Mesenchymal stem cell (in vitro differentiated cells and primary cell): ENCODE data around the gene REXO4.
"Not testable (repeated sequence)": the region's sequence is repeated elsewhere in the genome, so short reads cannot be mapped to it uniquely, and the experiment has no call there.

Experiments
- DNase-seq: peaks from one replicate; pipeline ENCODE4 v3.0.0-alpha.2; 2013
- H2AFZ ChIP-seq: one replicate; pipeline ENCODE4 v1.6.1; 2013; ENCODE audit warnings: low read depth, mild to moderate bottlenecking, control low read depth, inconsistent platforms, low read length, moderate library complexity
- H2AK5ac ChIP-seq: 2 replicates; pipeline ENCODE4 v1.6.1; 2013; ENCODE audit warnings: low read length, moderate library complexity, mild to moderate bottlenecking, inconsistent platforms; ENCODE audit not compliant: severe bottlenecking
- H2BK120ac ChIP-seq: one replicate; pipeline ENCODE4 v1.6.1; 2013; ENCODE audit warnings: low read depth, mild to moderate bottlenecking, inconsistent platforms, low read length, moderate library complexity
- H2BK12ac ChIP-seq, 2 experiments: one replicate each; pipeline ENCODE4 v1.6.1; 2013; ENCODE audit warnings: inconsistent platforms in 2 of 2, low read length in 2 of 2, mild to moderate bottlenecking in 2 of 2, moderate library complexity in 2 of 2, control low read depth in 1 of 2
- H2BK15ac ChIP-seq: one replicate; pipeline ENCODE4 v1.6.1; 2013; ENCODE audit warnings: mild to moderate bottlenecking, low read depth, inconsistent platforms; ENCODE audit not compliant: poor library complexity, severe bottlenecking
- H2BK5ac ChIP-seq: 2 replicates; pipeline ENCODE4 v1.6.1; 2013; ENCODE audit warnings: low read depth, mild to moderate bottlenecking, low read length, control low read depth, inconsistent platforms; ENCODE audit not compliant: poor library complexity, severe bottlenecking
- H3K14ac ChIP-seq, 2 experiments: one replicate each; pipeline ENCODE4 v1.6.1; 2013; ENCODE audit warnings: inconsistent platforms in 2 of 2, low read length in 2 of 2, control low read depth in 1 of 2, mild to moderate bottlenecking in 1 of 2, moderate library complexity in 1 of 2
- H3K18ac ChIP-seq, 2 experiments: one replicate each; pipeline ENCODE4 v1.6.1; 2013; ENCODE audit warnings: inconsistent platforms in 2 of 2, low read length in 2 of 2, control low read depth in 1 of 2, low read depth in 1 of 2, mild to moderate bottlenecking in 1 of 2
- H3K23ac ChIP-seq, 2 experiments: one replicate each; pipeline ENCODE4 v1.6.1; 2013; ENCODE audit warnings: inconsistent platforms in 2 of 2, low read length in 2 of 2, mild to moderate bottlenecking in 2 of 2, moderate library complexity in 2 of 2, control low read depth in 1 of 2
- H3K27ac ChIP-seq: 2 replicates; pipeline ENCODE4 v1.5.1; 2013; ENCODE audit warnings: mild to moderate bottlenecking, moderate library complexity, low read length, control low read depth, inconsistent platforms; ENCODE audit not compliant: poor library complexity, severe bottlenecking
- H3K27me3 ChIP-seq, 2 experiments: 2 replicates each; pipeline versions ENCODE4 v1.6.1 to v1.7.0; 2013; ENCODE audit warnings: low read length in 2 of 2, mild to moderate bottlenecking in 2 of 2, moderate library complexity in 2 of 2, control low read depth in 1 of 2, inconsistent platforms in 1 of 2; ENCODE audit not compliant: control insufficient read depth in 1 of 2, insufficient read depth in 1 of 2
- H3K36me3 ChIP-seq, 2 experiments: 2 replicates each; pipeline versions ENCODE4 v1.6.1 to v1.7.0; 2013; ENCODE audit warnings: low read length in 2 of 2, control low read depth in 1 of 2, inconsistent platforms in 1 of 2, low read depth in 1 of 2, mild to moderate bottlenecking in 1 of 2; ENCODE audit not compliant: insufficient read depth in 2 of 2, control insufficient read depth in 1 of 2
- H3K4ac ChIP-seq, 2 experiments: one replicate each; pipeline ENCODE4 v1.6.1; 2013; ENCODE audit warnings: inconsistent platforms in 2 of 2, low read length in 2 of 2, mild to moderate bottlenecking in 2 of 2, moderate library complexity in 2 of 2, control low read depth in 1 of 2, low read depth in 1 of 2
- H3K4me1 ChIP-seq: 2 replicates; pipeline ENCODE4 v1.6.1; 2013; ENCODE audit warnings: low read depth, low read length, control low read depth; ENCODE audit not compliant: control insufficient read depth, insufficient read depth
- H3K4me2 ChIP-seq: 2 replicates; pipeline ENCODE4 v1.6.1; 2013; ENCODE audit warnings: low read length, mild to moderate bottlenecking, inconsistent platforms; ENCODE audit not compliant: poor library complexity, severe bottlenecking
- H3K4me3 ChIP-seq, 2 experiments: 2 replicates each; pipeline versions ENCODE4 v1.5.1 to v1.7.0; 2013; ENCODE audit warnings: low read length in 2 of 2, mild to moderate bottlenecking in 2 of 2, control low read depth in 1 of 2, low read depth in 1 of 2; ENCODE audit not compliant: insufficient read depth in 1 of 2
- H3K79me1 ChIP-seq: replicated peaks from 2 replicates; pipeline ENCODE4 v1.6.1; 2013; ENCODE audit warnings: mild to moderate bottlenecking, control low read depth, low read length, inconsistent platforms; ENCODE audit not compliant: poor library complexity, severe bottlenecking
- H3K9ac ChIP-seq: 2 replicates; pipeline ENCODE4 v1.7.0; 2013; ENCODE audit warnings: mild to moderate bottlenecking, low read length, moderate library complexity
- H3K9me3 ChIP-seq: 2 replicates; pipeline ENCODE4 v1.7.0; 2013; ENCODE audit warnings: mild to moderate bottlenecking, low read length; ENCODE audit not compliant: control insufficient read depth
- H4K8ac ChIP-seq: one replicate; pipeline ENCODE4 v1.6.1; 2013; ENCODE audit warnings: inconsistent platforms, mild to moderate bottlenecking, low read length, moderate library complexity
- H4K91ac ChIP-seq: one replicate; pipeline ENCODE4 v1.6.1; 2013; ENCODE audit warnings: mild to moderate bottlenecking, low read length, inconsistent platforms
- WGBS: methylation state at CpG from one replicate; pipeline ENCODE4 v1.1.7; 2013; ENCODE audit warnings: mixed read lengths; 5-methylcytosine and 5-hydroxymethylcytosine counted together

Gene REXO4

GRCh38 chr9:133377721-133378216 is 40.0 kb downstream of the REXO4 start:
- no peaks in the 10 kb centered on the region for H3K9me3 ChIP-seq
- no peaks in the 10 kb centered on the region for H3K27me3 ChIP-seq
- H3K36me3 ChIP-seq: peaks cover 6 to 9% of the 10 kb centered on the region in 2 experiments
- 49% methylated on average over 5 of the region's 6 CpGs for WGBS
- H3K4ac ChIP-seq: no peak overlapping the region
- H2AFZ ChIP-seq: no peak overlapping the region
- peaks cover 4% of the 10 kb centered on the region for H3K79me1 ChIP-seq
- H3K27ac ChIP-seq: no peak overlapping the region
- H3K4me1 ChIP-seq: peaks cover 20% of the 10 kb centered on the region
- H2BK15ac ChIP-seq: no peak overlapping the region
- no peak overlapping the region for H4K8ac ChIP-seq
- no peak overlapping the region for H4K91ac ChIP-seq
- no peak overlapping the region for H3K14ac ChIP-seq
- no peak overlapping the region for H2AK5ac ChIP-seq
- H3K18ac ChIP-seq: no peak overlapping the region
- H2BK120ac ChIP-seq: no peak overlapping the region
- no peak overlapping the region for H3K4me2 ChIP-seq
- no peak overlapping the region for H2BK5ac ChIP-seq
- H3K4me3 ChIP-seq: peak overlapping the region in 1 of 2 experiments; percentile 41
- H3K23ac ChIP-seq: no peak overlapping the region
- no peak overlapping the region for H2BK12ac ChIP-seq
- H3K9ac ChIP-seq: peak overlapping the region; percentile 47
- peak; percentile 42 for DNase-seq

GRCh38 chr9:133377280-133377679 is 40.5 kb downstream of the REXO4 start:
- peak overlapping the region in 1 of 2 experiments; percentile 89 for H3K4me3 ChIP-seq
- H3K36me3 ChIP-seq: peaks cover 11% of the 10 kb centered on the region in 2 experiments
- not testable (repeated sequence) for H3K9me3 ChIP-seq, H3K14ac ChIP-seq, H3K4ac ChIP-seq, H3K4me2 ChIP-seq, H3K23ac ChIP-seq, H2AFZ ChIP-seq, H2BK15ac ChIP-seq, H2BK120ac ChIP-seq, DNase-seq, H2BK5ac ChIP-seq, H4K8ac ChIP-seq, H3K79me1 ChIP-seq, H2BK12ac ChIP-seq, H3K27me3 ChIP-seq, H4K91ac ChIP-seq, H3K18ac ChIP-seq, H3K27ac ChIP-seq, H2AK5ac ChIP-seq
- 97% methylated on average over 14 of the region's 14 CpGs for WGBS
- H3K4me1 ChIP-seq: peaks cover 22% of the 10 kb centered on the region
- peak overlapping the region; percentile 100 for H3K9ac ChIP-seq

GRCh38 chr9:133375724-133376654 is 41.8 kb downstream of the REXO4 start, which contains the start of the genes STKLD1 and SURF4:
TSS of gene STKLD1 (plus strand) at chr9:133376366. CDS start at chr9:133376474, 108 bp downstream.
TSS of gene SURF4 (minus strand) at chr9:133376060. CDS start at chr9:133375969, 91 bp downstream.
- Histone ChIP-seq H2BK120ac (peak within 1 kb of the TSS; percentile 86), H4K8ac (peak within 1 kb of the TSS; percentile 96), H3K9ac (peak within 1 kb of the TSS; percentile 100), H3K36me3 (peaks cover 19 to 21% of the 10 kb centered on the region in 2 experiments), H2AFZ (peak within 1 kb of the TSS; percentile 93), H3K4me3 (peak within 1 kb of the TSS; percentile 95 to 99), H2BK12ac (peak within 1 kb of the TSS in 1 of 2 experiments; percentile 90), H3K4me2 (peak within 1 kb of the TSS; percentile 98), H2BK15ac (peak within 1 kb of the TSS; percentile 97), H3K18ac (peak within 1 kb of the TSS; percentile 97 to 99), H3K23ac (peak within 1 kb of the TSS; percentile 68 to 77), H3K4ac (peak within 1 kb of the TSS; percentile 99 to 100), H3K9me3 (no peaks in the 10 kb centered on the region), H3K4me1 (peaks cover 34% of the 10 kb centered on the region), H3K14ac (peak within 1 kb of the TSS; percentile 94 to 99), H4K91ac (peak within 1 kb of the TSS; percentile 96), H3K27me3 (no peaks in the 10 kb centered on the region), H3K27ac (peak within 1 kb of the TSS; percentile 64), H3K79me1 (peaks cover 4% of the 10 kb centered on the region), H2BK5ac (peak within 1 kb of the TSS; percentile 97), H2AK5ac (peak within 1 kb of the TSS; percentile 78)
- WGBS: 3% methylated on average over 92 of the region's 120 CpGs
- DNase-seq: peak; percentile 95
